OCI-LY3 (cell line): ENCODE measurements around the gene PTS.

Source experiments
- H2AFZ ChIP-seq: fragments of 200-600, 300-600 bp; shearing (Covaris generic); 2 replicates; pipeline ENCODE4 v1.6.0; 2014; ENCODE audit warnings: antibody characterized with exemption, low read depth, low read length
- H3K27ac ChIP-seq: fragments of 200-600, 300-600 bp; sonication (generic); 2 replicates; pipeline ENCODE4 v1.5.1; 2014; ENCODE audit warnings: mild to moderate bottlenecking, low read length, moderate library complexity, mixed read lengths
- H3K27me3 ChIP-seq: fragments of 200-600, 300-600 bp; sonication (generic); 2 replicates; pipeline ENCODE4 v1.6.1; 2014; ENCODE audit warnings: low read depth, low read length, mixed read lengths
- H3K36me3 ChIP-seq: fragments of 200-600, 300-600 bp; sonication (generic); replicated peaks from 2 replicates; pipeline ENCODE3; 2014; ENCODE audit warnings: low read depth, low read length, mixed read lengths
- H3K4me1 ChIP-seq: fragments of 300-600, 200-600 bp; sonication (generic); 2 replicates; pipeline ENCODE4 v1.6.1; 2014; ENCODE audit warnings: low read length, mixed read lengths
- H3K4me2 ChIP-seq: fragments of 200-600, 300-600 bp; sonication (generic); 2 replicates; pipeline ENCODE4 v1.6.1; 2014; ENCODE audit warnings: low read length, mixed read lengths
- H3K4me3 ChIP-seq: fragments of 300-600, 200-600 bp; sonication (generic); 2 replicates; pipeline ENCODE4 v1.5.1; 2014; ENCODE audit warnings: antibody characterized with exemption, mild to moderate bottlenecking, low read length, moderate library complexity
- H3K79me2 ChIP-seq: fragments of 300-600, 200-600 bp; shearing (Covaris generic); 2 replicates; pipeline ENCODE4 v1.6.1; 2014; ENCODE audit warnings: mild to moderate bottlenecking, low read length, mixed read lengths
- H3K9ac ChIP-seq: fragments of 300-600, 200-600 bp; shearing (Covaris generic); 2 replicates; pipeline ENCODE4 v1.6.0; 2014; ENCODE audit warnings: mild to moderate bottlenecking, low read length, moderate library complexity
- H3K9me3 ChIP-seq: fragments of 200-600, 300-600 bp; shearing (Covaris generic); 2 replicates; pipeline ENCODE4 v1.6.1; 2014; ENCODE audit warnings: low read length, mixed read lengths; ENCODE audit not compliant: insufficient read depth
- H4K20me1 ChIP-seq: fragments of 200-600, 300-600 bp; sonication (generic); 2 replicates; pipeline ENCODE4 v1.6.1; 2016; ENCODE audit warnings: low read length, mixed read lengths; ENCODE audit not compliant: insufficient read depth
- EZH2phosphoT487 ChIP-seq: fragments of 200-600 bp; shearing (Covaris generic); IDR thresholded peaks from 2 replicates; pipeline ENCODE4 v1.6.1; 2018; ENCODE audit warnings: antibody characterized with exemption, mixed run types, low read depth
- TF ChIP-seq, protein P1 (sequence below): fragments of 200-600, 300-600 bp; sonication (generic); IDR thresholded peaks from 2 replicates; pipeline ENCODE4 v1.5.1; 2014; ENCODE audit warnings: antibody characterized with exemption, low read length, low read depth

PTS gene

DNA sequence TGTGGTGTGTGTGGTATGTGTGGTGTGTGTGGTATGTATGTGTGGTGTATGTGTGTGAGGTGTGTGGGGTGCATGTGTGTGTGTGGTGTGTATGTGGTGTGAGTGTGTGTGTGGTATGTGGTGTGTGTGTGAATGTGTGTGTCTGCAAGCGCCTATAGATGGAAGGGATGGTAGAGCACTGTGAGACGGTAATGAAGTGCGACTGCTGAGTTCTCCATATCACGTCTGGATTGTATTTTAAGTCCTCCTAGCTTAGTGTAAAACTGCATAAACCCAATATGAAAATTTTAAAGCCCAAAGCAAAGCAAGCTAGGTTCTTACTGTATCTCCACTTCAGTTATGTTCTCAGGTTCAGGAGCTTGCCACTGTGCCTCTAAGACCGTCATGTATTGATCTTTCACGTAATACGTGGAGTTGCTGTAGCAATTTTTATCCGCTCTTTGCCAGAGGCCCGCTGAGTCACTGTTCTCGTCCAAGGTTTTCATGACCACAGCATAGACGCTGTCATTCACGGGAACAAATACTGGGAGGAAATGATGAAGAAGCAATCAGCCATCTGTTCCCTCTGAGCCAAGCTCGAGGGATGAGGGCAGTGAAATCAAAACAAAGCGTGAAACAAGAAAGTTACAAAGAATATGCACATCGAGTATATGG, 29.0 kb downstream of the PTS start:
- Histone ChIP-seq H3K9me3 (no peaks in the 10 kb centered on the region), H3K4me2 (no peak overlapping the region), H3K9ac (no peak overlapping the region), H2AFZ (no peak overlapping the region), H3K27ac (no peak overlapping the region), H4K20me1 (no peaks in the 10 kb centered on the region), H3K27me3 (no peaks in the 10 kb centered on the region), H3K36me3 (no peaks in the 10 kb centered on the region), H3K79me2 (no peaks in the 10 kb centered on the region), H3K4me1 (no peaks in the 10 kb centered on the region), H3K4me3 (no peak overlapping the region)
- no peak for TF ChIP-seq EZH2phosphoT487

DNA sequence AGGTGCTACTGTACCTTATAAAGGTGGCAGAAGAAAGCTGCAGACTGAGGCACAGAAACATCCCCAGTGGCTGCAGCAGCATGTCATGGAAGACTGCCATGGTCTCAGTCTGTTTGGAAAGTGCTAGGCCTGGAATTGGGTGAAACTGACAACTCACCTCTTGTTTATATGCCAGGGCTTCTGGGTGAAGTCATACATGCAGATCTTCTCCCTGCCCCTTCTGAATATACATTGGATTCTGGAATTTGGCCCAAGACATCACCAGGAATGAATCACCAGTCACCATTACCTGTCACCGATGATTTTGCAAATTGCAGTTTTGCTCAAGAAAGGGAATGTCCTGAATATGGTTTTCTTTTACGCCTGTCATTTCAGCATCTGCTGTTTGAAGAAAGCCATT, 34.3 kb downstream of the PTS start, which contains the start of gene PLET1:
PLET1 (minus strand) TSS at position 371 of the 400 bp plus-strand sequence; CDS start at position 100, 271 bp downstream.
- no peak within 1 kb of the TSS for H3K27ac ChIP-seq
- no peaks in the 10 kb centered on the region for H3K79me2 ChIP-seq
- no peak within 1 kb of the TSS for H2AFZ ChIP-seq
- H3K9me3 ChIP-seq, result no peaks in the 10 kb centered on the region
- no peak within 1 kb of the TSS for H3K9ac ChIP-seq
- TF ChIP-seq, protein P1, sequence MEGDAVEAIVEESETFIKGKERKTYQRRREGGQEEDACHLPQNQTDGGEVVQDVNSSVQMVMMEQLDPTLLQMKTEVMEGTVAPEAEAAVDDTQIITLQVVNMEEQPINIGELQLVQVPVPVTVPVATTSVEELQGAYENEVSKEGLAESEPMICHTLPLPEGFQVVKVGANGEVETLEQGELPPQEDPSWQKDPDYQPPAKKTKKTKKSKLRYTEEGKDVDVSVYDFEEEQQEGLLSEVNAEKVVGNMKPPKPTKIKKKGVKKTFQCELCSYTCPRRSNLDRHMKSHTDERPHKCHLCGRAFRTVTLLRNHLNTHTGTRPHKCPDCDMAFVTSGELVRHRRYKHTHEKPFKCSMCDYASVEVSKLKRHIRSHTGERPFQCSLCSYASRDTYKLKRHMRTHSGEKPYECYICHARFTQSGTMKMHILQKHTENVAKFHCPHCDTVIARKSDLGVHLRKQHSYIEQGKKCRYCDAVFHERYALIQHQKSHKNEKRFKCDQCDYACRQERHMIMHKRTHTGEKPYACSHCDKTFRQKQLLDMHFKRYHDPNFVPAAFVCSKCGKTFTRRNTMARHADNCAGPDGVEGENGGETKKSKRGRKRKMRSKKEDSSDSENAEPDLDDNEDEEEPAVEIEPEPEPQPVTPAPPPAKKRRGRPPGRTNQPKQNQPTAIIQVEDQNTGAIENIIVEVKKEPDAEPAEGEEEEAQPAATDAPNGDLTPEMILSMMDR, result no peak
- no peak for TF ChIP-seq EZH2phosphoT487
- no peak within 1 kb of the TSS for H3K4me3 ChIP-seq
- H3K36me3 ChIP-seq, result no peaks in the 10 kb centered on the region
- H4K20me1 ChIP-seq, result no peaks in the 10 kb centered on the region
- no peaks in the 10 kb centered on the region for H3K27me3 ChIP-seq
- H3K4me1 ChIP-seq, result no peaks in the 10 kb centered on the region
- H3K4me2 ChIP-seq, result no peak within 1 kb of the TSS

DNA sequence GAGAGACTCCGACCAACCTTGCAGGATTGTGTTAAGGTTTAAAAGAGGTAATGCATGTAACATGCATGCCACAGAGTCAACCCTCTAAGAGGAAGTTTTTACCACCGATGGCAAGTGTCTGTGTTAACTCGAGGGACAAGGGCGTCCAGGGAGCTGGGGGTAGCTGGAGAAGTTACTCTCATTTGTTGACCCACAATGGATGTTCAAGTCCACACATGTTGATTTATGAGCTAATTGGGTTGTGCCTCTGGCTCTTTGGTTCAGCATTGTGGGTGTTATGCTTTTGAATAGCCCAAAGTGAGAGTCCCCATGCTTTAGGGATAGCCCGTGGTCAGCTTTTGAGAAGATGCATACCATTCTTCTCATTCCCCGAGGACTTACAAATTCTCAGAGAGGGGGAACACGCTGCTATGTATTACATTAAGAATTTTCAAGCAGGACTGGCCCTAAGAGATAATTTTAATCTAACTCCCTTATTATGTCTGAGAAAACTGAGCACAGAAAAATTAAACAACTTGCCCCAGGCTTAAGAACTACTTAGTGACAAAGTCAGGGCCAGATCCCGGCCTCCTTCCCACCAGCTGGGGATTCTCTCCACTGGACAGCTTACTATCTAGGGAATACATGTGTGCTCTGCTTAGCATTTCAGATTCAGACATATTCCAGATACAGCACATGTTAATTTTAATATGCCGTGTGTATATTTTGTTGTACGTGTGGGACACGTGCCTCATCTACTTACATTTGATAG, 39.6 kb downstream of the PTS start:
- Histone ChIP-seq H3K27ac (no peak overlapping the region), H3K9ac (no peak overlapping the region), H3K36me3 (no peaks in the 10 kb centered on the region), H4K20me1 (no peaks in the 10 kb centered on the region), H3K4me2 (no peak overlapping the region), H2AFZ (no peak overlapping the region), H3K27me3 (no peaks in the 10 kb centered on the region), H3K4me1 (no peaks in the 10 kb centered on the region), H3K4me3 (no peak overlapping the region), H3K79me2 (no peaks in the 10 kb centered on the region), H3K9me3 (no peaks in the 10 kb centered on the region)
- TF ChIP-seq, protein P1, result no peak
- no peak for TF ChIP-seq EZH2phosphoT487

DNA sequence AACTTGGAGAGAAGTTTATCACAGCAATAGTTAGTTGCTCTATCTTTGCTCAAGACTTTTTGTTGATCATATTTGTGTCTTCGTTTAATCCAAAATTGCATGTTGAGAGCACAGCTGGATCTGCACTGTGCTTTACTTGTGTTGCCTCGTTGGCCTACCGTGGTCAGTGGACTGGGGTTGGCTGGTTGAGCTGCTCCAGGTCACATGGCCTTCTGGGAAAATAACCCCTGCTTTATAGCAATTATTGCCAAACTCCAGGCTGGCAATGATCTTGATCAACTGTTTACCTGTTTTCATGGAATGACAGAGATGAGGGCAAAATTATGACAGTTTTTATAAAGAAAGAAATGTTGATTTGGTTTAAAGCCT, 40.2 kb downstream of the PTS start:
- Histone ChIP-seq H3K36me3 (no peaks in the 10 kb centered on the region), H3K4me2 (no peak overlapping the region), H3K4me1 (no peaks in the 10 kb centered on the region), H3K79me2 (no peaks in the 10 kb centered on the region), H3K9ac (no peak overlapping the region), H3K27ac (no peak overlapping the region), H3K4me3 (no peak overlapping the region), H4K20me1 (no peaks in the 10 kb centered on the region), H3K9me3 (no peaks in the 10 kb centered on the region), H3K27me3 (no peaks in the 10 kb centered on the region), H2AFZ (no peak overlapping the region)
- TF ChIP-seq, protein P1, result no peak
- no peak for TF ChIP-seq EZH2phosphoT487
